Measurements from ENCODE around the gene NFRKB. TPM values are rescaled to one million over a fixed set of nuclear protein-coding genes. Genes with fewer than 3 reads are reported as not detected.

The NFRKB gene
- total and polyA plus RNA-seq, 2 donors (not counting 3 experiments of a cell fraction or from before 2014, with no cell fraction given), result 21.7 to 30.6 TPM

DNA sequence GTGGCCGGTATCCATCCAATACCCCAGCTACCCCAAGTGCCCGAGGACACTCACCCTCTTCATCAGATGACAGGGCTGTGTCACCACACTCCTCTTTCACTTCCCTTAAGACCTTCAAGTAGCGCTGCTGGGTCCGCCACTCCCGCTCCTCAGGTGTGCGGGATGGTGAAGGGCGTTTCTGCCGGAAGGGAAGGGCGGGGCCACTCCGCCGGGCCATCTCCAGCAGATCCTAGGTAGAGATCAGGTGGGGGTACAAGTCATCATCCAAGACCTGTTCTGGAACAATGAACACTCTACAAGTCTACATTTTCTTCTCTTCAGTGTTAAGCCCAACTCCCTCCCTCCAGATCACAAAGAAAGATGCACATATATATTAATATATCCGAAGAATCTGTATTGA is 10.0 kb downstream of the NFRKB start:
- no peak for FAIRE-seq
- BruUV-seq (replicated peaks), result no TSS peak
- Histone ChIP-seq H2AFZ (ENCODE audit: low read depth, low read length) (no peak overlapping the region), H3K36me3 (ENCODE audit: control insufficient read depth in 2 of 2, extremely low read depth in 1 of 2, insufficient read depth in 2 of 2, low read length in 2 of 2) (peaks cover 36 to 44% of the 10 kb centered on the region in 2 experiments), H3K4me1 (ENCODE audit: control insufficient read depth, extremely low read depth, insufficient read depth, low read length) (no peaks in the 10 kb centered on the region), H3K4me3 (replicated peaks in 1 of 3; ENCODE audit: insufficient read depth in 1 of 3, low read depth in 1 of 3, low read length in 3 of 3) (no peak overlapping the region), H3K9me3 (replicated peaks; ENCODE audit: control insufficient read depth, insufficient read depth, low read length) (no peaks in the 10 kb centered on the region), H3K9ac (replicated peaks; ENCODE audit: extremely low read depth, insufficient read depth, low read length) (no peak overlapping the region), H4K20me1 (replicated peaks; ENCODE audit: control insufficient read depth, extremely low read depth, insufficient read depth, low read length) (no peaks in the 10 kb centered on the region), H3K27me3 (ENCODE audit: control insufficient read depth in 2 of 2, insufficient read depth in 2 of 2, low read length in 2 of 2) (no peaks in the 10 kb centered on the region), H3K4me2 (ENCODE audit: insufficient read depth, low read length) (no peak overlapping the region), H3K27ac (ENCODE audit: insufficient read depth, low read depth, low read length) (no peak overlapping the region), H3K79me2 (ENCODE audit: control insufficient read depth, insufficient read depth, low read length) (peaks cover 2% of the 10 kb centered on the region), H3K9me1 (replicated peaks; ENCODE audit: control insufficient read depth, extremely low read depth, insufficient read depth, low read length) (no peaks in the 10 kb centered on the region)
- no peak for DNase-seq (ENCODE audit: low read depth, low spot score)
- dilution Hi-C loops (cut with MboI; ENCODE audit: extremely low pct_ligation_motif_present, low sequenced_read_pairs), result no loop called here
- ChIA-PET CTCF (no interaction called here), POLR2A (no interaction called here)
- intact Hi-C loops (cut with micrococcal nuclease), result no loop called here
- no peak for TF ChIP-seq MYC (IDR thresholded peaks at IDR 0.05; ENCODE audit: low read depth, low read length)
- TF ChIP-seq POLR2A (IDR thresholded peaks at IDR 0.05; ENCODE audit: low read depth, low read length), result no peak
- TF ChIP-seq POLR2AphosphoS5 (IDR thresholded peaks at IDR 0.05; ENCODE audit: insufficient read depth, low read depth, low read length), result no peak
- TF ChIP-seq, protein P1, sequence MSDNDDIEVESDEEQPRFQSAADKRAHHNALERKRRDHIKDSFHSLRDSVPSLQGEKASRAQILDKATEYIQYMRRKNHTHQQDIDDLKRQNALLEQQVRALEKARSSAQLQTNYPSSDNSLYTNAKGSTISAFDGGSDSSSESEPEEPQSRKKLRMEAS (IDR thresholded peaks at IDR 0.05; ENCODE audit: insufficient read depth, insufficient read length), result no peak

DNA sequence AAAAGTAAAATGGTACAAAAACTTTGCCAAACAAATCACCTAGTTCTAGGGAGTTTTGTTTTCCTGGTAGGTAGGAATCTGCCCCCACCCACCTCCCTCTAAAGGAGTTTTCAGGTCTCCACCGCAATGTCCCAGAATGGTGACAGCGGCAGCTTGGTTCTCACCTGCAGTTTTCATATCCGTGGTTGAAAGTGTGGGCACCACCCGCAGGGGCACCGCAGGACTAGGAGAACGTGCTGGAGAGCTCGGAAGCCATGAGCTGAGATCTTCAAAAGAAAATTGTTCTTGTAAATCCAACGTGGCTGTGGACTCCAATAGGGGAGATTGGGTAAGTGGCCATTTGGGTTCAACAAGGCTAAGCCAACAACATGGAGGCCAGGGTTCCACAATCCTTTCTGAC is 10.8 kb downstream of the NFRKB start:
- Histone ChIP-seq H3K79me2 (ENCODE audit: control insufficient read depth, insufficient read depth, low read length) (no peaks in the 10 kb centered on the region), H2AFZ (ENCODE audit: low read depth, low read length) (no peak overlapping the region), H3K9me1 (replicated peaks; ENCODE audit: control insufficient read depth, extremely low read depth, insufficient read depth, low read length) (no peaks in the 10 kb centered on the region), H3K36me3 (ENCODE audit: control insufficient read depth in 2 of 2, extremely low read depth in 1 of 2, insufficient read depth in 2 of 2, low read length in 2 of 2) (peaks cover 36 to 47% of the 10 kb centered on the region in 2 experiments), H3K27ac (ENCODE audit: insufficient read depth, low read depth, low read length) (no peak overlapping the region), H3K4me1 (ENCODE audit: control insufficient read depth, extremely low read depth, insufficient read depth, low read length) (no peaks in the 10 kb centered on the region), H3K9me3 (replicated peaks; ENCODE audit: control insufficient read depth, insufficient read depth, low read length) (no peaks in the 10 kb centered on the region), H3K4me2 (ENCODE audit: insufficient read depth, low read length) (no peak overlapping the region), H4K20me1 (replicated peaks; ENCODE audit: control insufficient read depth, extremely low read depth, insufficient read depth, low read length) (no peaks in the 10 kb centered on the region), H3K9ac (replicated peaks; ENCODE audit: extremely low read depth, insufficient read depth, low read length) (no peak overlapping the region), H3K4me3 (replicated peaks in 1 of 3; ENCODE audit: insufficient read depth in 1 of 3, low read depth in 1 of 3, low read length in 3 of 3) (no peak overlapping the region), H3K27me3 (ENCODE audit: control insufficient read depth in 2 of 2, insufficient read depth in 2 of 2, low read length in 2 of 2) (no peaks in the 10 kb centered on the region)
- BruUV-seq (replicated peaks), result no TSS peak
- ChIA-PET CTCF (interaction anchor here (1.2 kb wide), 1 partner anchor 248 kb away, joined by 4 read pairs; no protein-coding TSS in a partner anchor), POLR2A (no interaction called here)
- no peak for DNase-seq (ENCODE audit: low read depth, low spot score)
- FAIRE-seq, result no peak
- no peak for TF ChIP-seq JUN (IDR thresholded peaks at IDR 0.05; ENCODE audit: borderline replicate concordance, insufficient read depth, insufficient read length, low read depth)
- TF ChIP-seq POLR2AphosphoS5 (IDR thresholded peaks at IDR 0.05; ENCODE audit: insufficient read depth, low read depth, low read length), result no peak
- TF ChIP-seq, protein P1 (IDR thresholded peaks at IDR 0.05; ENCODE audit: insufficient read depth, insufficient read length), result no peak
- no peak for TF ChIP-seq FOS (IDR thresholded peaks at IDR 0.05; ENCODE audit: borderline replicate concordance, insufficient read depth, low read length)
- TF ChIP-seq MYC (IDR thresholded peaks at IDR 0.05; ENCODE audit: low read depth, low read length), result no peak
- no peak for TF ChIP-seq EZH2 (IDR thresholded peaks at IDR 0.05; ENCODE audit: borderline replicate concordance, low read depth, low read length, severe bottlenecking)
- no peak for TF ChIP-seq GATA2 (IDR thresholded peaks at IDR 0.05; ENCODE audit: insufficient read depth, insufficient read length, low read depth, low read length)
- TF ChIP-seq POLR2A (IDR thresholded peaks at IDR 0.05; ENCODE audit: low read depth, low read length), result no peak
- TF ChIP-seq, protein P2, sequence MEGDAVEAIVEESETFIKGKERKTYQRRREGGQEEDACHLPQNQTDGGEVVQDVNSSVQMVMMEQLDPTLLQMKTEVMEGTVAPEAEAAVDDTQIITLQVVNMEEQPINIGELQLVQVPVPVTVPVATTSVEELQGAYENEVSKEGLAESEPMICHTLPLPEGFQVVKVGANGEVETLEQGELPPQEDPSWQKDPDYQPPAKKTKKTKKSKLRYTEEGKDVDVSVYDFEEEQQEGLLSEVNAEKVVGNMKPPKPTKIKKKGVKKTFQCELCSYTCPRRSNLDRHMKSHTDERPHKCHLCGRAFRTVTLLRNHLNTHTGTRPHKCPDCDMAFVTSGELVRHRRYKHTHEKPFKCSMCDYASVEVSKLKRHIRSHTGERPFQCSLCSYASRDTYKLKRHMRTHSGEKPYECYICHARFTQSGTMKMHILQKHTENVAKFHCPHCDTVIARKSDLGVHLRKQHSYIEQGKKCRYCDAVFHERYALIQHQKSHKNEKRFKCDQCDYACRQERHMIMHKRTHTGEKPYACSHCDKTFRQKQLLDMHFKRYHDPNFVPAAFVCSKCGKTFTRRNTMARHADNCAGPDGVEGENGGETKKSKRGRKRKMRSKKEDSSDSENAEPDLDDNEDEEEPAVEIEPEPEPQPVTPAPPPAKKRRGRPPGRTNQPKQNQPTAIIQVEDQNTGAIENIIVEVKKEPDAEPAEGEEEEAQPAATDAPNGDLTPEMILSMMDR (IDR thresholded peaks at IDR 0.05; ENCODE audit: extremely low read depth in 1 of 2, insufficient read depth in 1 of 2, low read depth in 1 of 2, low read length in 2 of 2), result no peak
- dilution Hi-C loops (cut with MboI; ENCODE audit: extremely low pct_ligation_motif_present, low sequenced_read_pairs) (no loop called here), intact Hi-C loops (cut with micrococcal nuclease) (no loop called here)
